Left lung (tissue), 10 donors: ENCODE data around the gene CRLF1. TPM values are rescaled to one million over a fixed set of nuclear protein-coding genes. Genes with fewer than 3 reads are reported as not detected.
A peak's percentile ranks its signal among the peaks of the same experiment; 100 is the strongest.

Source experiments
- ATAC-seq: fragments of 200-7000 bp; cut with Tn5 transposase; one replicate; pipeline ENCODE4 v1.9.1; 2020; ENCODE audit warnings: moderate library complexity
- DNase-seq, 4 donors: peaks; one replicate each; pipeline ENCODE4 v3.0.0-alpha.2; 2013 to 2020
- H3K27ac ChIP-seq, 2 donors: fragments of 200-600 bp; sonication (generic) in 1 of 2; one replicate each; pipeline versions ENCODE4 v1.5.0 to v1.8.0; 2020 to 2021
- H3K27me3 ChIP-seq, 2 donors: fragments of 200-600 bp; sonication (generic) in 1 of 2; one replicate each; pipeline versions ENCODE4 v1.5.0 to v1.8.0; 2020 to 2021
- H3K36me3 ChIP-seq, 2 donors: fragments of 200-600 bp; sonication (generic) in 1 of 2; one replicate each; pipeline versions ENCODE4 v1.5.0 to v1.8.0; 2020 to 2021
- H3K4me1 ChIP-seq, 2 donors: fragments of 200-600 bp; one replicate each; pipeline ENCODE4 v1.8.0; 2021
- H3K4me3 ChIP-seq, 2 donors: fragments of 200-600 bp; sonication (generic) in 1 of 2; one replicate each; pipeline versions ENCODE4 v1.5.0 to v1.8.0; 2020 to 2021; ENCODE audit warnings: mild to moderate bottlenecking in 1 of 2
- H3K9me3 ChIP-seq, 2 donors: fragments of 200-600 bp; sonication (generic) in 1 of 2; one replicate each; pipeline versions ENCODE4 v1.5.0 to v1.8.0; 2020 to 2021
- intact Hi-C, 2 donors: fragments of 100-400 bp; cut with DNase I; formaldehyde crosslinking; loops; one replicate each; pipeline versions ENCODE4 v1.11.2 to v1.14.2; 2022
- polyA plus RNA-seq, 6 donors: library from polyadenylated mRNA; unstranded; fragments of 120-200 nt; gene quantifications; one replicate each; pipeline ENCODE4 v1.2.1, GENCODE V29; 2013; ENCODE audit not compliant: insufficient read length in 6 of 6
- total RNA-seq, 2 donors: library from RNA; stranded (reverse); fragmentation: NEBNext Ultra II Directional; extraction: Animal tissue kit (Norgen Biotek cat#: 25700); gene quantifications; one replicate each; pipeline ENCODE4 v1.2.1, GENCODE V29; 2021
- TF ChIP-seq, protein P1 (sequence below), 2 donors: fragments of 200-600 bp; sonication (generic) in 1 of 2; IDR thresholded peaks; one replicate each; pipeline versions ENCODE4 v1.5.0 to v1.8.0; 2021; ENCODE audit warnings: antibody characterized with exemption in 2 of 2
- donor health status: DM: no; HTN: yes; CAD: no.
- donor health status: DM: no; HTN: no; CAD: no.

The CRLF1 gene
- total and polyA plus RNA-seq, 8 donors, result 22.5 to 328 (median 233) TPM

DNA sequence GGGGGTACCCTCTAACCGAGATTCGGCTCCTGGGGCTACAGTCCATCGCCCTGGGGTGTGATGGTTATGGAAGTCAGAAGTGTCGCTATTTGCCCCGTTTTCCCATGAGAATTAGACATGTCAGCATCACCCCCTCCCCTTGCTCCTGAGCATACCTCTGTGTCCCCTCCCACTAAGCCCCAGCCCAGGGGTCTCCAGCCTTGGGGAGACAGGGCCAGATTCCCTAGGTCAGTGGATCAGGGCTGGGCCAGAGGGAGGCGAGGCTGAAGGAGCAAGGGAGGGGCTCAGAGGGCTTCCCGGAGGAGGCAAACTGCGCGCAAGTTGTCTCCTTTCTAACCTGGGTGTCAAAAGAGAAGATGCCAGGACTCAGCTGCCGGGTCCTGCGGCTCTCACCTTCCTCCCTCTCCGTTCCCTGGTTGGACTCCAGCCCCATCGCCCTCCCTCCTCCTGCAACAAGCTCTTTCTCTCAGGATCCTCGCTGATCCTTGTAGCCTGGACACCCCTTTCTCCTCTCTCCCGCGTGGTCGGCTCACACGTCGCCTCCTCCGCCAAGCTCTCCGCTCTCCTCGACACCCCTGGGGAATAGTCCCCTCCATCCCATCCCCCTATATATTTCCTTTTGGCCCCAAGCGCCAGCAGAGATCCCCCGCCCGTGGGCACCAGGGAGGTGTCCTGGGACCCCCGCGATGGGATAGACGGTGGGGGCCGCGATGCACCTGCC lies 5.6 kb upstream of the CRLF1 start:
- ATAC-seq, result no peak
- no peaks in the 10 kb centered on the region for H3K36me3 ChIP-seq
- H3K27me3 ChIP-seq, result peaks cover 71 to 99% of the 10 kb centered on the region in 2 donors
- H3K9me3 ChIP-seq, result no peaks in the 10 kb centered on the region
- no peak for DNase-seq
- TF ChIP-seq, protein P1, sequence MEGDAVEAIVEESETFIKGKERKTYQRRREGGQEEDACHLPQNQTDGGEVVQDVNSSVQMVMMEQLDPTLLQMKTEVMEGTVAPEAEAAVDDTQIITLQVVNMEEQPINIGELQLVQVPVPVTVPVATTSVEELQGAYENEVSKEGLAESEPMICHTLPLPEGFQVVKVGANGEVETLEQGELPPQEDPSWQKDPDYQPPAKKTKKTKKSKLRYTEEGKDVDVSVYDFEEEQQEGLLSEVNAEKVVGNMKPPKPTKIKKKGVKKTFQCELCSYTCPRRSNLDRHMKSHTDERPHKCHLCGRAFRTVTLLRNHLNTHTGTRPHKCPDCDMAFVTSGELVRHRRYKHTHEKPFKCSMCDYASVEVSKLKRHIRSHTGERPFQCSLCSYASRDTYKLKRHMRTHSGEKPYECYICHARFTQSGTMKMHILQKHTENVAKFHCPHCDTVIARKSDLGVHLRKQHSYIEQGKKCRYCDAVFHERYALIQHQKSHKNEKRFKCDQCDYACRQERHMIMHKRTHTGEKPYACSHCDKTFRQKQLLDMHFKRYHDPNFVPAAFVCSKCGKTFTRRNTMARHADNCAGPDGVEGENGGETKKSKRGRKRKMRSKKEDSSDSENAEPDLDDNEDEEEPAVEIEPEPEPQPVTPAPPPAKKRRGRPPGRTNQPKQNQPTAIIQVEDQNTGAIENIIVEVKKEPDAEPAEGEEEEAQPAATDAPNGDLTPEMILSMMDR (IDR thresholded peaks at IDR 0.05), result no peak
- H3K4me3 ChIP-seq, result peak overlapping the region; percentile 19 to 28
- intact Hi-C loops, result no loop called here
- H3K4me1 ChIP-seq, result peaks cover 22 to 37% of the 10 kb centered on the region in 2 donors
- no peak overlapping the region for H3K27ac ChIP-seq

DNA sequence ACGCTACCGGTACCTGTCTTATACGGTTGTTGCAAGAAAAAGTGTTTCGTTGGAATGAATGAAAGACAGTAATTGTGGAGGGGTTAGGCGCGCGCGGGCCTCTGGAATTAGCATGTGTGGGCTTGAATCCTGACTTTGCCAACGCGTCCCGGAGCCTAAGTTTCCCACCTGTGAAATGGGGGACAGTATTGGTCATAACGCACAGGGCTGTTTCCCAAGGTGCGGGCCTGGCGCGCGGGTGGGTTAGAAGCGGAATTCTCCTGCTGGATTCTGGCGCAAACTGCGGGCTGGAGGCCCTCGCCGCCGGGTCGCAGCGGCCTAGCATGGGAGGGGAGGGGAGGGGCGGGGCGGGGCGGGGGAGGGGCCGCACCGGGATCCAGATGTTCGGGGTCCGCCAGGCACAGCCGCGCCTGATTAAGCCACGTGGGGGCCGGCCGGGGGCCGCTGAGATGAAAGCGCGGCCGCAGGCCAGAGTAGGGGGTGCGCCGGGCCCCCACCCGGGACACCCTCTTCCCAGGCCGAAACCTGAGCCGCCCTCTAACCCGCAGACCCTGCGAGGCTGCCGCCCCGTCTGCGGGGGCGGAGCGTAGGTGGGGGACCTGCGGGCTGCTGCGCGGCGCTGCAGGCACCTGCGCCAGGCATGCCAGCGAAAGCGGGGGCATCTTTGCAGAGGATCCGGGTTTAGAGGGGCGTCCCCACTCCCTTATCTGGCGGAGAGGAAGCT lies 4.9 kb upstream of the CRLF1 start:
- Histone ChIP-seq H3K27me3 (peaks cover 75 to 95% of the 10 kb centered on the region in 2 donors), H3K27ac (no peak overlapping the region), H3K4me1 (peaks cover 22 to 38% of the 10 kb centered on the region in 2 donors), H3K9me3 (no peaks in the 10 kb centered on the region), H3K4me3 (no peak overlapping the region), H3K36me3 (no peaks in the 10 kb centered on the region)
- TF ChIP-seq, protein P1 (IDR thresholded peaks at IDR 0.05), result no peak
- intact Hi-C loops, result no loop called here
- DNase-seq (no peak), ATAC-seq (no peak)

DNA sequence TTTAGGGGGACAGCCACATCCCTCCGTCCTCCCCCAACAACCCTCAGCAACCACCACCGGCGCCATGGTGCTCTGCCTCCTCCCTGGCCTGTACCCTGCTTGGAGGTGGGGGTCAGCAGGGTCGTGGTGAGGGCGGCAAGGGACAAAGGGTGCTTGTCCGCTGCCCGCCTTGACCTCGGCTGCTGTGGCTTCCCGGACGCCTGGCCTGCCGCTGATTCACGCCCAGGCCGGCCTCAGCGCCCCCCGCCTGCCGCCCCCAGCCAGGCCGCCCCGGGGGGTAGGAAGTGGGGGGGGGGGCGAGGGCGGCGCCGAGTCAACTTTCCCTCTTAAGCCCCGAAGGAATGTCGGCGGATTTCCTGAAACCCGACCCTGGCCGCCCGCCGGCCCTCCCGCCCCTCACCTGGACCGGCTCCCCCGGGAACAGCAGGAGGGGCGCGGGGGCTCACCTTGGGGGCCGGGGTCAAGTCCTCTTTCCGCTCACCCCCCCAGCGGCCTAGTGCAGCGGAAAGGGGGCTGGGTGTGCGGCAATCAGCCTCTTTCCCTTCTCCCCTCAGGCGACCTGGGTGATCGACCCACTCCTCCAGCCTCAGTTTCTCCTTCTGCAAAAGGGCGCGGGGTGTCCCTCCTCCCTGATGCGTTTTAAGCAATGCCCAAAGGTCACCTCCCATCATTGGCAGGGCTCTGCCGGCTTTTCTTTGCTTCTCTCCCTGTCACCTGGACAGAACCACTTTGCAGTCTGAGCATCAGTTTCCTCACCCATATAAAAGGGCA lies 4.1 kb upstream of the CRLF1 start:
- H3K4me3 ChIP-seq, result no peak overlapping the region
- ATAC-seq (peak; percentile 8), DNase-seq (no peak)
- intact Hi-C loops, result no loop called here
- H3K9me3 ChIP-seq, result no peaks in the 10 kb centered on the region
- H3K27ac ChIP-seq, result no peak overlapping the region
- peaks cover 22 to 44% of the 10 kb centered on the region in 2 donors for H3K4me1 ChIP-seq
- H3K27me3 ChIP-seq, result peaks cover 81 to 96% of the 10 kb centered on the region in 2 donors
- no peaks in the 10 kb centered on the region for H3K36me3 ChIP-seq
- TF ChIP-seq, protein P1 (IDR thresholded peaks at IDR 0.05), result no peak

DNA sequence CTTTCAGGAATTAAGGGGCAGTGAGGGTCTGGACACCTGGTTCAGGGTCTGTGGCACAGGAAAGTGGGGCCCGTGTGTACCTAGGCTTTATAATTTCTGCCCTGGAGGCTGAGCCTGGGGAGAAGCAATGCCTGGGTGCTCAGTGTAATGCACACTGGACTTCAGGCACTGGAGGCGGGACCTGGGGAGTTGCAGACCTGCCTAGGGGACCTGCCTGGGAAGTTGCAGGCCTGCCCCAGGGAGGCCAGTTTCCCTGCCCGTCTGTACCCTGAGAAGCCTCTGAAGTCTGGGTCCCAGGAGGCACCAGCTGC lies 3.6 kb upstream of the CRLF1 start:
- Histone ChIP-seq H3K4me1 (peaks cover 22 to 46% of the 10 kb centered on the region in 2 donors), H3K9me3 (no peaks in the 10 kb centered on the region), H3K4me3 (no peak overlapping the region), H3K27me3 (peaks cover 86 to 96% of the 10 kb centered on the region in 2 donors), H3K36me3 (no peaks in the 10 kb centered on the region), H3K27ac (no peak overlapping the region)
- ATAC-seq, result peak; percentile 54
- TF ChIP-seq, protein P1 (IDR thresholded peaks at IDR 0.05), result no peak
- intact Hi-C loops, result no loop called here
- DNase-seq, result no peak

DNA sequence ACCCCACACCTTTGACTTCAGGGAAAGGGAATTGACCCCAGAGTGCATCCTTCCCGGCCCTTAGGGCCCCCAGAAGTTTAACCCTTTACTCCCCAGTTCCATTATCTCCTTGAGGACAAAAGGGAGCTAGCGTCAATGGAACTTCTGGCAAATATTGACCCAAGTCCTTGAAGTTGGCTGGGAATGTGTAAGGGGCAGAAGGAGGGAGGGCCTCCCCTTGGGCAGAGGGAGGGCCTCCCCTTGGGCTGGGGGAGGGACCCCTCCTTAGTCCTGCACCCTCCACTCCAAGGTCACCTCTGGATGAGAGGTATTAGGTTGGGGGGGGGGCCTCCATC lies 3.1 kb upstream of the CRLF1 start:
- ATAC-seq, result peak; percentile 60
- no peaks in the 10 kb centered on the region for H3K9me3 ChIP-seq
- DNase-seq, result peak in 1 of 4 donors; percentile 68
- peaks cover 22 to 46% of the 10 kb centered on the region in 2 donors for H3K4me1 ChIP-seq
- H3K36me3 ChIP-seq, result no peaks in the 10 kb centered on the region
- no peak overlapping the region for H3K4me3 ChIP-seq
- peaks cover 91 to 96% of the 10 kb centered on the region in 2 donors for H3K27me3 ChIP-seq
- TF ChIP-seq, protein P1 (IDR thresholded peaks at IDR 0.05), result no peak
- intact Hi-C loops, result no loop called here
- no peak overlapping the region for H3K27ac ChIP-seq
